ENCODE data around the gene SLC9A6. TPM values are rescaled to one million over a fixed set of nuclear protein-coding genes. Genes with fewer than 3 reads are reported as not detected.

SLC9A6 gene
- total and polyA plus RNA-seq, 2 of the 13 experiments (the other 11 are each of a cell fraction or from before 2014, with no cell fraction given): 3.9 to 8.0 TPM

GRCh38 chrX:136035663-136036062 is 50.4 kb downstream of the SLC9A6 start (continued):
- TF ChIP-seq ZNF407 (CRISPR knock-in tag; IDR thresholded peaks at IDR 0.05; ENCODE audit: not compliant biosample characterization): no peak
- TF ChIP-seq IRX3 (CRISPR knock-in tag; IDR thresholded peaks at IDR 0.05; ENCODE audit: borderline replicate concordance, low read depth): no peak
- TF ChIP-seq ZSCAN5A (CRISPR knock-in tag; IDR thresholded peaks at IDR 0.05; ENCODE audit: borderline replicate concordance): no peak
